Measurements from ENCODE around the gene CRYGN.
A peak's percentile ranks its signal among the peaks of the same experiment; 100 is the strongest.

CRYGN gene

GRCh38 chr7:151448261-151449252 lies 8.6 kb upstream of the CRYGN start:
- TF ChIP-seq, protein P1, sequence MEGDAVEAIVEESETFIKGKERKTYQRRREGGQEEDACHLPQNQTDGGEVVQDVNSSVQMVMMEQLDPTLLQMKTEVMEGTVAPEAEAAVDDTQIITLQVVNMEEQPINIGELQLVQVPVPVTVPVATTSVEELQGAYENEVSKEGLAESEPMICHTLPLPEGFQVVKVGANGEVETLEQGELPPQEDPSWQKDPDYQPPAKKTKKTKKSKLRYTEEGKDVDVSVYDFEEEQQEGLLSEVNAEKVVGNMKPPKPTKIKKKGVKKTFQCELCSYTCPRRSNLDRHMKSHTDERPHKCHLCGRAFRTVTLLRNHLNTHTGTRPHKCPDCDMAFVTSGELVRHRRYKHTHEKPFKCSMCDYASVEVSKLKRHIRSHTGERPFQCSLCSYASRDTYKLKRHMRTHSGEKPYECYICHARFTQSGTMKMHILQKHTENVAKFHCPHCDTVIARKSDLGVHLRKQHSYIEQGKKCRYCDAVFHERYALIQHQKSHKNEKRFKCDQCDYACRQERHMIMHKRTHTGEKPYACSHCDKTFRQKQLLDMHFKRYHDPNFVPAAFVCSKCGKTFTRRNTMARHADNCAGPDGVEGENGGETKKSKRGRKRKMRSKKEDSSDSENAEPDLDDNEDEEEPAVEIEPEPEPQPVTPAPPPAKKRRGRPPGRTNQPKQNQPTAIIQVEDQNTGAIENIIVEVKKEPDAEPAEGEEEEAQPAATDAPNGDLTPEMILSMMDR (IDR thresholded peaks at IDR 0.05; ENCODE audit: borderline replicate concordance, insufficient read depth, low read depth, low read length): peak; percentile 60
- H3K4me3 ChIP-seq (ENCODE audit: low read depth, low read length): peak overlapping the region; percentile 16

DNA sequence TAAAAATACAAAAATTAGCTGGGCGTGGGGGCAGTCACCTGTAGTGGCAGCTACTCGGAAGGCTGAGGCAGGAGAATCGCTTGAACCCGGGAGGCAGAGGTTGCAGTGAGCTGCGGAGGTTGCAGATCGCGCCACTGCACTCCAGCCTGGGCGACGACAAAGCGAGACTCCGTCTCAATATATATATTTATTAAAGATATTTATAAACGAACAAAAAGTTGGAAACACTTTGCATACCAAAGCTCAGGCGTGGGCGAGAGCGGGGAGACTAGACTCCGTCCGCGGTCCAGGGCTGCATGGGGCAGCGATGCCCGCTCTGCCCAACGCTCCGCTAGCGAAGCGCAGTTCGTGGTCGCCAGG lies 7.9 kb upstream of the CRYGN start:
- TF ChIP-seq, protein P1 (IDR thresholded peaks at IDR 0.05; ENCODE audit: borderline replicate concordance, insufficient read depth, low read depth, low read length): no peak
- H3K4me3 ChIP-seq (ENCODE audit: low read depth, low read length): no peak overlapping the region

DNA sequence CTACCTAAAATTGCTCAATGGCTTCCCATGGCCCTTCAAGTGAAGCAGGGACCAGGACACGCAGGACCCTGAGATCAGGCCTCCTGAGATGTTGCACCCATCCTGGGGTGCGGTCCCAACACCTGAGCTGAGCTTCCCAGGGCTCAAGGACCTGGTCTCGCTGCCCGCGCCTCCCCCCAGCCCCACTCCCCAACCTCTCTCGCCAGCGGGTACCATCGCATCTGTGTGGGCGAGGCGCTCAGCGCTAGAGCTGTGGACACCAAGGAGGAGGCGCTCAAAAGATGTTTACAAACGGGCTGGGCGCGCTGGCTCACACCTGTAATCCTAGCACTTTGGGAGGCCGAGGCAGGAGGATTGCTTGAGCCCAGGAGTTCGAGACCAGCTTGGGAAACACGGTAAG lies 7.4 kb upstream of the CRYGN start:
- TF ChIP-seq, protein P1 (IDR thresholded peaks at IDR 0.05; ENCODE audit: borderline replicate concordance, insufficient read depth, low read depth, low read length): no peak
- H3K4me3 ChIP-seq (ENCODE audit: low read depth, low read length): no peak overlapping the region

DNA sequence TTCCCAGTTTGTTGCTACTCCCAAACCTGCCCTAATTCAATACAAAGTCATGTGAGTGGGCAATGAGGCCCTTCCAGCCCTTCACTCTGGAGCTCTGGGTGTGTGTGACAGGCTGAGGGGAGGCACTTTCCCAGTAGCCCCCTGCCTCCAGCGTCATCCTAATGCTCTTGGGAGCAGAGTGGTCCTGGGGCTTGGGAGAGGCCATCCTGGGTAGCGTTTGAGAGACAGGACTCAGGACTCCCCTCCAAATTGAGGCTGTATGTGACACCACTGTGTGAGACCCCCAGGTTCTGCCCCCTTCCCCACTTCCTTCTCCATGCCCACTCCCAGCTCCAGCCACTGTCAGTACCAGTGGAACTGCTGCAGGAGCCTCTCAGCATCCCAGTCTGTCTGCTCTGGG lies 6.5 kb upstream of the CRYGN start:
- TF ChIP-seq, protein P1 (IDR thresholded peaks at IDR 0.05; ENCODE audit: borderline replicate concordance, insufficient read depth, low read depth, low read length): no peak
- no peak overlapping the region for H3K4me3 ChIP-seq (ENCODE audit: low read depth, low read length)

GRCh38 chr7:151444632-151445031 lies 4.7 kb upstream of the CRYGN start:
- H3K4me3 ChIP-seq (ENCODE audit: low read depth, low read length): no peak overlapping the region
- TF ChIP-seq, protein P1 (IDR thresholded peaks at IDR 0.05; ENCODE audit: borderline replicate concordance, insufficient read depth, low read depth, low read length): no peak

- H3K4me3 ChIP-seq (ENCODE audit: low read depth, low read length): no peak overlapping the region
- TF ChIP-seq, protein P1 (IDR thresholded peaks at IDR 0.05; ENCODE audit: borderline replicate concordance, insufficient read depth, low read depth, low read length): no peak
Observed at GRCh38 chr7:151442776-151443496, 3.0 kb upstream of the CRYGN start.
